Stimulated activated CD4-positive, alpha-beta T cell treated with anti-CD3 and anti-CD28 coated beads, Interleukin-12 subunit alpha, Interleukin-12 subunit beta, amount 100 ng/mL, for 24 hours (primary cell): ENCODE results near the gene STK39.
"Not testable (repeated sequence)": the region's sequence is repeated elsewhere in the genome, so short reads cannot be mapped to it uniquely, and the experiment has no call there.

ENCODE experiments used
- DNase-seq, 2 experiments: peaks; one replicate each; pipeline ENCODE4 v3.0.0-alpha.2; 2020; ENCODE audit warnings: low read depth in 2 of 2

The STK39 gene

GRCh38 chr2:168090366-168091135 lies 156.8 kb downstream of the STK39 start:
- DNase-seq, result no peak

DNA sequence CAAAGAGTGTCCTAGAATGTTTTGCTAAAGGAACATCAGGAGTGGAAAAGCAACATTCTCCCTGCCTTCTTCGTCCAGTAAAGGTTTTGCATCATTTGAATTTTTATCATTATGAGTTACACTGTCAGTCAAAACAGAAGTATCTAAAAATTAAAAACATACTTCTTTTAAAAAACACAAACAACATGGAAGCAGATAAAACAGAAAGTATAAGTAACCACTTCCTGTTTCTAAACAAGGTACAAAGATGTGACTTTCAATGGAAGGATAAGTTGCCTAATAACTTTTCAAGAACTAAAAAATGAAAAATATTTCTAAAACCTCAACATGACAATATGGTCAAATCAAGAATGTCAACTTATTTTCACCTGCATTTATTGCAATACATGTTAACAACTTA lies 158.2 kb downstream of the STK39 start:
- no peak for DNase-seq

DNA sequence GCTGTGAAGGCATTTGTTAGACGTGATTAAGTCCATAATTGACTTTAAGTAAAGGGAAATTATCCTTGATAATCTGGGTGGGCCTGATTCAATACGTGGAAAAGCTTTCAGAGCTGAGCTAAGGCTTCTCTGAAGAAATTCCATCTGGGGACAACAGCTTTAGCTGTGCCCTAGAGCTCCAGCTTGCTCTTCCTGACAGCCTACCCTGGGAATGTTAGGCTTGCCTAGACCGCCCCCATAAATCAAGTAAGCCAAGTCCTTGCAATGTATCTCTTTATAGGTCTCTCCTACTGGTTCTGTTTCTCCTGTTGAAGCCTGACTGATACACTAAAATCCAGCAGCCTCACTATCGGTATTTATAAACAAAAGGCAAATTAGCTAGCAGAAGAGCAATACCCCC lies 160.0 kb downstream of the STK39 start:
- DNase-seq, result no peak

- no peak for DNase-seq
Observed at GRCh38 chr2:168086851-168087250, 160.5 kb downstream of the STK39 start.

DNA sequence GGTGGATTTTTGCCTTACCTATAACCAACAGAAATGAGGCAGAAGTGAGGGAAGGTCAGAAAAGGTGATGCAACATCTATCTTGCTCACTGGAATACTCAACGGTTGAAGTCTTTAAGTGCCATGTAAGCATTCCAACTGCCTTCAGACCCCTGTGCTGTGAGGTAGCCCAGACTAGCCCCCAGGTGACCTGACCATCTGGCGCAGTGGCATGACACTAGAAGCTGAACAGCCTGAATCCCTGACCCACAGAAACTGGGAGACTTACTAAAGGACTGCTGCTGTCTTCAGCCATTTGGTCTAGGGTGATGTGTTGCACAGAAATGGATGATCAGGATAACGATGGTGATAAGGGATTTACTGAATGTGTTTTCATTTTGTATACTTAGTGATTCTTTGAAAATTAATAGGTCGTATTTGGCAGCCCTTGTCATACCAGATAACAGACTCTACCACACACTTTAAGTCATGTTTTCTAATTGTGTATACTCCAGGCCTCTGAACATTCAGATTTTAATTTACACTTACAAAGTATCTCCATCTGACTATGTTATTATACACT lies 161.5 kb downstream of the STK39 start:
- no peak for DNase-seq

- no peak for DNase-seq
Observed at GRCh38 chr2:168084288-168084687, 163.1 kb downstream of the STK39 start.

DNA sequence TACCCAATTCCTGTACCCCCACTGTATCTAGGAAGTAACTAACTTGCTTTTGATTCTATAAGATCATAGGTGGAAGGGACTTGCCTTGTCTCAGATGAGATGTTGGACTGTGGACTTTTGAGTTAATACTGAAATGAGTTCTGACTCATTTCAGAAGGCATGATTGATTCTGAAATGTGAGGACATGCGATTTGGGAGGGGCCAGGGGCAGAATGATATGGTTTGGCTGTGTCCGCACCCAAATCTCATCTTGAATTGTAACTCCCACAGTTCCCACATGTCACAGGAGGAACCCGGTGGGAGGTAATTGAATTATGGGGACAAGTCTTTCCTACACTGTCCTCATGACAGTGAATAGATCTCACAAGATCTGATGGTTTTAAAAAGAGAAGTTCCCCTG lies 165.9 kb downstream of the STK39 start:
- DNase-seq, result not testable (repeated sequence)

- DNase-seq, result no peak
Observed at GRCh38 chr2:168079236-168079635, 168.2 kb downstream of the STK39 start.

- DNase-seq, result no peak
Observed at GRCh38 chr2:168076731-168077130, 170.7 kb downstream of the STK39 start.

GRCh38 chr2:168075446-168075845 lies 171.9 kb downstream of the STK39 start:
- DNase-seq, result no peak

- no peak for DNase-seq
Observed at GRCh38 chr2:168072626-168073303, 174.6 kb downstream of the STK39 start.

DNA sequence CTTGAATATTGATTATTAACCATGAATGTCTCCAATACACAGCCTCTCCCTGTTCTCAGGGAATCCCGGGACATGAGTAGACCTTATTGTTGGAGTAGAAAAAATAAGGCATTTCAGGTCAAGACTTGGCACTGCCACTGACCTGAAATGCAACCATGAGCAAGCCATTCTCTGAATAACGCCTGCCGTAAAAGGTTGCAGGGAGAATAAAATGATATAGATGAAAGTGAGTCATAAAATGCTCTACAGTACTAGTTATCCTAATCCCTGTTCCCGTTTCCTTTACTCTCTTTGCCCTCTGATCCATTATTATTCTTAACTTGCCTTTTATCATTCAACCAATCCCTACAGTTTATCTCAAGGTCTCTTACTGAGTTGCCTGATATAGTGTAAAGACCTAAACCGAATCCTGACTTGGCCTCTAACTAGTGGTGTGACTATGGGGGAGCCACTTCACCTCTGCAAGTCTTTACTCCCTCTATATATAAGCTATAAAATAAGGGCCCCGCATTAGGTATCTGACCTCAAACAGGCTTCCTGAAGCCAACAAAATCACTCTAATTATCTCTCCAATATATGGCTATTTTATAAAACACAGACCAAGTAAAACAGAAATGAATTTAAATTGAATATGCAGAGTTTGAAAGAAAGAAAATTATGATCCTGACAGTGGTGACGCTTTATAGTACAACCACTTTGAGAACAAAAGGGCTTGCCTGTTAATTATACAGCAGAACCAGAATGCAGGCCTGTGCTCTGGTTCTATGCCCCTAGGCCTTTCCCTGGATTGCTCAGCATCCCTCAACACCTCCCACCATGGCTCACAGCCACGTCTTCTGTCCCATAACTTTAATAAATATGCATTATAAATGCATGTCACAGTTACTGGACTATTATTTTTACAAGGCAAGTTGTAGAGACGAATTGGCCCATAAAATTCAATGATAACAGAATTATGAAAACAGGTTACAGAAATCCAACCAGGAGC lies 183.1 kb downstream of the STK39 start:
- no peak for DNase-seq

DNA sequence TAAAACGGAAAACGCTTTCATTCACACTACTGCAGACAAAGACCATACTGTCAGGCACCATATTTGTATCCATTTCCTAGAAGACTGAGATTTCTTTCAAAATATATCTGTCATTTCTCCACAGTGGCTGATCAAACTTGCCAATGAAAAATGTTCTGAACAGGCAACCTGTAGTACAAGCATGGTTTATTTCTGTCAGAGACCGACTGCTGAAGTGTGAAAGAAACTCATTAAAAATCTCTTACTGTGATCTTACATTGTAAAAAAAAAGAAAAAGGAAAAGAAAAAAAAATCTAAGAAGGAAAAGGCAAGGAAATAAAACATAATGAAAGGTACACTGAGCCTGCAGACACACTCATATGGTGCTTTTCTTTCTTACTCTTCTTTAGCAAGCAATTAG lies 184.5 kb downstream of the STK39 start:
- DNase-seq, result no peak

GRCh38 chr2:168062054-168062453 lies 185.3 kb downstream of the STK39 start:
- DNase-seq, result no peak

- DNase-seq, result no peak
Observed at GRCh38 chr2:168060986-168061750, 186.2 kb downstream of the STK39 start.

GRCh38 chr2:168059758-168060157 lies 187.6 kb downstream of the STK39 start:
- DNase-seq, result no peak

DNA sequence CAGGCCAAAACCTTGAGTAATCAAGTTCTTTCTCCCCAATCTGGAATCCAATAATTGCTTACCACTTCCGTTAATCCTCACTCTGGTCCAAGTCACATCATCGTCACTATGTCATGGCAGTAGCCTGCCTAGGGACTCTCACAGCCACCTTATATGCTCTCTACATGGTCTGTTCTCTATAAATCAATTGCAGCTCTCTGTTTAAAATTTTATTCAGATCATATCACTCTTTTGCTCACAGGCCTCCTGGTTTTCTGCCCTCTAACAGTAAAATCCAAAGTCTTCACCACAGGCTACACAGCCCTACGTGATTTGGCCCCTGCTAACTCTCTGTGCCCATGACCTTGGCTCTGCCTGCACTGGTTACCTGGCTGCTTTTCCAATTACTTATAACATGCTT lies 188.7 kb downstream of the STK39 start:
- DNase-seq, result no peak

DNA sequence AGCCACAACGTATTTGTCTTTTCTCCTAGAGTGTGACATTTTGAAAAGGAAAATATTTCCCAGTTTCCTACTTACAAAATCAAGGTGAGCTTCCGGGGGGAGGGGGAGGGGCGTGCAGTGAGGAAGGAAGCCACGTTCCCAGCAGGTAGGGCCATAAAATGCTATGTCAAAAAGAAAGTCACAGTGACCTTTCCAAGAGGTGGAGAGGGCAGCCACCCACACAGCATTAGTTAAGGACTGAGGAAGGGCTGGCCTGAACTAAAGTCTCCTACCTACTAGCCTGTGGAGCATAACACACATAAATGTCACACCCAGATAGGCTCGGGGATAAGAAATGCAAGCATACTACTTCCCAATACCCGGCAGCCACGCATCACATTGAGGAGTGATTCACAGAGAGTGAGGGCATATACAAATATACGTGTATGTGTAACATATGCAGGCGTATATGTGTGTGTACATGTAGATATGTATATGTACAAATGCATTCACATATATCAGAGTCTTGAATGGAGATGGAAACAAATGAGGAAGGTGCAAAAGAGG lies 191.1 kb downstream of the STK39 start:
- no peak for DNase-seq

DNA sequence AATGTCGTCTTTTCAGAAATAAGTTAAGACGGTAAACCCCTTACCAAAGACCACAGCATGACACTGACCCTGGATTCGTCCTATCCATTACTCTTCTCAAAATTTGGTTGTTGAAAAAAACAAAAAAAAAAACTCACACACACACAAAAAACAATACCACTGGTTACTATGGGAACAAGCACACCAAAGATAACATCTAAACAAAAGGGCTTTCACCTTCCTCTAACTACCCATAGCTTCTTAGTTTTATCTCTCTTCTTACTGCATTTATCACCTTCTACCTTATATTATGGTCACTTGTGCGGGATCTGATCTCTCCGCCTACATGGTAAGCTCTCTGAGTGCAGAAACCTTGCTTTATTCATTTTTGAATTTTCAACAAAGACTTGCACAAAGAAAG lies 192.7 kb downstream of the STK39 start:
- no peak for DNase-seq

GRCh38 chr2:168053676-168054075 lies 193.7 kb downstream of the STK39 start:
- no peak for DNase-seq

DNA sequence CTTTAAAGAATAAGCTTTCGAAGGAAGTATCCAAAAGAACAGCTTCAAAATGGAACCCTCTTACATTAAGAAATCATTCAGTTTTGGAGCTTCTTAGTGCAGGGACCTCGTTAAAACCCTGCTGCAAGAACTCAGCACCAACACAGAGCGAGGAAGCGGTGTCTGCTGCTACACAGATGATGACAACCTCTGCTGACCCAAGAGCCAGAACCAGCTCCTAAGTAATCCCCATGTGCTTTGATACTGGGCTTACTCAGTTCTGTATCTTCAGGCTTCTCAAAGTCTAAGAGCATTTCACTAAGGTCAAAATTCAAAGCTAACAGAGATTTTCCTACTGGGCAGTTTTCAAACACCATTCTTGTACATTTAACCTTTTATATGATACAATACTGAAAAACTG lies 194.6 kb downstream of the STK39 start:
- no peak for DNase-seq
